Body of pancreas (tissue), 4 donors: ENCODE measurements around the gene DNAH3. TPM values are rescaled to one million over a fixed set of nuclear protein-coding genes. Genes with fewer than 3 reads are reported as not detected.
A peak's percentile ranks its signal among the peaks of the same experiment; 100 is the strongest.
"Not testable (repeated sequence)": the region's sequence is repeated elsewhere in the genome, so short reads cannot be mapped to it uniquely, and the experiment has no call there.

ENCODE experiments used
- ATAC-seq: fragments of 150-250 bp; one replicate; pipeline ENCODE4 v1.9.1; 2016
- DNase-seq, 4 donors: peaks; one replicate each; pipeline ENCODE4 v3.0.0-alpha.2; 2019
- H3K27ac ChIP-seq, 4 donors: fragments of 200-600 bp; sonication (generic); 1 replicate in 3 of 4; 2 replicates in 1 of 4; pipeline versions ENCODE4 v1.5.1 to v1.6.1; 2016 to 2019; ENCODE audit warnings: mild to moderate bottlenecking in 1 of 4, mixed read lengths in 1 of 4, moderate library complexity in 1 of 4
- H3K27me3 ChIP-seq, 2 donors: fragments of 200-600 bp; sonication (generic); one replicate each; pipeline ENCODE4 v1.6.0; 2016; ENCODE audit warnings: mild to moderate bottlenecking in 1 of 2
- H3K36me3 ChIP-seq, 2 donors: fragments of 200-600 bp; sonication (generic); replicated peaks in 1 of 2; 2 replicates each; pipeline ENCODE4 v1.5.1; 2016; ENCODE audit warnings: low read depth in 2 of 2; ENCODE audit not compliant: insufficient read depth in 1 of 2
- H3K4me1 ChIP-seq: fragments of 200-600 bp; sonication (generic); one replicate; pipeline ENCODE4 v1.6.0; 2016
- H3K4me3 ChIP-seq, 2 donors: fragments of 200-600 bp; sonication (generic); 1 replicate in 1 of 2; 2 replicates in 1 of 2; pipeline ENCODE4 v1.5.1; 2016 to 2019
- H3K9me3 ChIP-seq, 3 donors: fragments of 200-600 bp; sonication (generic); 1 replicate in 2 of 3; 2 replicates in 1 of 3; pipeline ENCODE4 v1.5.1; 2016
- POLR2A ChIP-seq, 3 donors: fragments of 450-650 bp; IDR thresholded peaks; one replicate each; pipeline ENCODE4 v1.6.1; 2016; ENCODE audit warnings: antibody characterized with exemption in 3 of 3, mild to moderate bottlenecking in 2 of 3
- WGBS, 2 donors: methylation state at CpG; one replicate each; pipeline ENCODE4 v1.1.5; 2017; 5-methylcytosine and 5-hydroxymethylcytosine counted together
- intact Hi-C: fragments of 100-400 bp; cut with DNase I; formaldehyde crosslinking; loops from one replicate; pipeline ENCODE4 v1.15.1; 2023
- total RNA-seq, 2 donors: library from RNA; depleted of rRNA; stranded (reverse); fragments of >200 nt; gene quantifications; one replicate each; pipeline ENCODE4 v1.1.0, GENCODE V29; 2016
- TF ChIP-seq, protein P1 (sequence below), 7 experiments: fragments of 450-650 bp in 4 of 7; fragments of 200-600 bp in 3 of 7; sonication (generic) in 3 of 7; IDR thresholded peaks; one replicate each; pipeline ENCODE4 v1.5.1; 2016 to 2019; ENCODE audit warnings: antibody characterized with exemption in 7 of 7

The DNAH3 gene
- total RNA-seq, 2 donors from 2014 or later, result not detected

DNA sequence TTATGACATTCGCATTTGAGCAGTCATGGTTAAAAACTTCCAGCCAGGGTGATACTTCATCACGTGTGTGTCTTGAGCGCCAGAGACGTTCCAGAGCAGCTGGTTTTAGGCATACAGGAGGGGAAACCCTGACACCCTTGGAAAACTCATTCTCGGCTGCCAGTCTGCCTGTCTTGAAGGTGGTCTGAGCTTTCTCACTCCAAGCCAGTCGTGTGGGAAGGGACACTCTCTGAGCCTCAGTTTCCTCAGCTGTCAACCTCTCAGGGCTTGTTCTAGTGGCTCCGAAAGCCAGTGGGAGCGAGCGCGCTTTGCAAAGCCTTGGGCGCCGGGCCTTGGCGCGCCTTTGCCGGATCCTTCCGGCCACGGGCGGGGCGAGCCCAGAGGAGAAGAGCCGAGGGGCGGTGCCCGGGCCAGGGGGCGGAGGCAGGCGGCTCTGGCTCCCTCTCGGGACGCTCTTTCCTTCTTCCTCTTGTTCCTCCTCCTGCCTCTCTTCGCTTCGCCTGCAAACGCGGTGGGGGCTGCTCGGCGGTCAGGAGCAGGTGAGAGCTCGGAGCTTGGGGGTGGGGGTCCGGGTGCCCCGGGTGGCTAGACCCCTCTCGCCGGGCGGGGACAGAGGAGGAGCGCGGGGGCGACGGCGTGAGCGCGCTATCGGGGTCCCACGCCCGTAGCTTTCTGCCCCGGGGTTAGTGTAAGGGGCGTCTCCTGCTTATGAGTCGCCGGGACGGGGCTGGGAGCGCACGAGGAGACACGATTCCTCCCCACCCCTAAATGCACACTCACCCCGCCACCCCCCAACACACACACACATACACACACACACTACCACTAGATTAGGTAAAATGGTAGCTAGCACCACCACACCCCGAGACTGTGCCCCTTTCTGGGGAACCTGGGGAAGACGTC, 7.8 kb upstream of the DNAH3 start, which contains the start of gene LDAF1:
TSS of gene LDAF1 (plus strand) at position 467 of the 903 bp plus-strand sequence. CDS start 2,509 bp downstream, outside the sequence.
- Histone ChIP-seq H3K4me3 (peak within 1 kb of the TSS; percentile 76 to 88), H3K9me3 (no peaks in the 10 kb centered on the region), H3K27me3 (no peaks in the 10 kb centered on the region), H3K36me3 (no peaks in the 10 kb centered on the region), H3K27ac (peak within 1 kb of the TSS; percentile 48 to 76 (median 62)), H3K4me1 (peaks cover 37% of the 10 kb centered on the region)
- peak; percentile 81 to 90 (median 85) for DNase-seq
- ATAC-seq, result peak; percentile 86
- peak; percentile 37 to 59 (median 58) for TF ChIP-seq POLR2A (IDR thresholded peaks at IDR 0.05)
- TF ChIP-seq, protein P1, sequence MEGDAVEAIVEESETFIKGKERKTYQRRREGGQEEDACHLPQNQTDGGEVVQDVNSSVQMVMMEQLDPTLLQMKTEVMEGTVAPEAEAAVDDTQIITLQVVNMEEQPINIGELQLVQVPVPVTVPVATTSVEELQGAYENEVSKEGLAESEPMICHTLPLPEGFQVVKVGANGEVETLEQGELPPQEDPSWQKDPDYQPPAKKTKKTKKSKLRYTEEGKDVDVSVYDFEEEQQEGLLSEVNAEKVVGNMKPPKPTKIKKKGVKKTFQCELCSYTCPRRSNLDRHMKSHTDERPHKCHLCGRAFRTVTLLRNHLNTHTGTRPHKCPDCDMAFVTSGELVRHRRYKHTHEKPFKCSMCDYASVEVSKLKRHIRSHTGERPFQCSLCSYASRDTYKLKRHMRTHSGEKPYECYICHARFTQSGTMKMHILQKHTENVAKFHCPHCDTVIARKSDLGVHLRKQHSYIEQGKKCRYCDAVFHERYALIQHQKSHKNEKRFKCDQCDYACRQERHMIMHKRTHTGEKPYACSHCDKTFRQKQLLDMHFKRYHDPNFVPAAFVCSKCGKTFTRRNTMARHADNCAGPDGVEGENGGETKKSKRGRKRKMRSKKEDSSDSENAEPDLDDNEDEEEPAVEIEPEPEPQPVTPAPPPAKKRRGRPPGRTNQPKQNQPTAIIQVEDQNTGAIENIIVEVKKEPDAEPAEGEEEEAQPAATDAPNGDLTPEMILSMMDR (IDR thresholded peaks at IDR 0.05), result no peak
- WGBS, 2 donors, result 1 to 2% methylated on average over 33 to 44 of the region's 59 CpGs
- intact Hi-C loops, result no loop called here

GRCh38 chr16:21157632-21158031, 7.0 kb upstream of the DNAH3 start:
- ATAC-seq, result no peak

GRCh38 chr16:21156767-21157467, 6.3 kb upstream of the DNAH3 start:
- intact Hi-C loops, result no loop called here
- DNase-seq (peak; percentile 39 to 48 (median 44)), ATAC-seq (peak; percentile 51)
- Histone ChIP-seq H3K4me3 (no peak overlapping the region), H3K36me3 (no peaks in the 10 kb centered on the region), H3K27me3 (no peaks in the 10 kb centered on the region), H3K9me3 (no peaks in the 10 kb centered on the region), H3K27ac (no peak overlapping the region), H3K4me1 (peaks cover 24% of the 10 kb centered on the region)
- TF ChIP-seq, protein P1 (IDR thresholded peaks at IDR 0.05), result peak; percentile 15 to 78 (median 71)
- TF ChIP-seq POLR2A (IDR thresholded peaks at IDR 0.05), result no peak
- 49 to 53% methylated on average over 6 of the region's 6 CpGs for WGBS, 2 donors

More at GRCh38 chr16:21157632-21158031, 7.0 kb upstream of the DNAH3 start:
- 51 to 59% methylated on average over 2 to 5 of the region's 5 CpGs for WGBS, 2 donors
- Histone ChIP-seq H3K4me3 (no peak overlapping the region), H3K27me3 (no peaks in the 10 kb centered on the region), H3K4me1 (peaks cover 29% of the 10 kb centered on the region), H3K9me3 (no peaks in the 10 kb centered on the region), H3K36me3 (no peaks in the 10 kb centered on the region), H3K27ac (peak overlapping the region in 1 of 4 donors; percentile 48)
- no peak for DNase-seq
- no peak for TF ChIP-seq POLR2A (IDR thresholded peaks at IDR 0.05)
- TF ChIP-seq, protein P1 (IDR thresholded peaks at IDR 0.05), result no peak
- intact Hi-C loops, result no loop called here

- peaks cover 24% of the 10 kb centered on the region for H3K4me1 ChIP-seq
- H3K36me3 ChIP-seq, H3K9me3 ChIP-seq, ATAC-seq, H3K4me3 ChIP-seq, intact Hi-C loops, H3K27ac ChIP-seq, H3K27me3 ChIP-seq, DNase-seq: not testable (repeated sequence)
- 40 to 56% methylated on average over 1 of the region's 1 CpG for WGBS, 2 donors
Observed at GRCh38 chr16:21156011-21156410, 5.4 kb upstream of the DNAH3 start.

DNA sequence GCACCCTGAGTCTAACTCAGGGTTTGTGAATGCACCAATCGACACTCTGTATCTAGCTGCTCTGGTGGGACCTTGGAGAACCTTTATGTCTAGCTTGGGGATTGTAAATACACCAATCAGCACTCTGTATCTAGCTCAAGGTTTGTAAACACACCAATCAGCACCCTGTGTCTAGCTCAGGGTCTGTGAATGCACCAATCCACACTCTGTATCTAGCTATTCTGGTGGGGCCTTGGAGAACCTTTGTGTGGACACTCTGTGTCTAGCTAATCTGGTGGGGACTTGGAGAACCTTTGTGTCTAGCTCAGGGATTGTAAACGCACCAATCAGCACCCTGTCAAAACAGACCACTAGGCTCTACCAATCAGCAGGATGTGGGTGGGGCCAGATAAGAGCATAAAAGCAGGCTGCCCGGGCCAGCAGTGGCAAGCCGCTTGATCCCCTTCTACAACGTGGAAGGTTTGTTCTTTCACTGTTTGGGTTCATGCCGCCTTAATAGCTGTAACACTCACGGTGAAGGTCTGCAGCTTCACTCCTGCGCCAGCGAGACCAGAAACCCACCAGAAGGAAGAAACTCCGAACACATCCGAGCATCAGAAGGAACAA, 2.6 kb upstream of the DNAH3 start:
- DNase-seq, ATAC-seq, H3K4me3 ChIP-seq, H3K36me3 ChIP-seq, H3K27me3 ChIP-seq, intact Hi-C loops, H3K9me3 ChIP-seq, H3K27ac ChIP-seq: not testable (repeated sequence)
- WGBS, 2 donors, result 75 to 76% methylated on average over 11 of the region's 11 CpGs
- H3K4me1 ChIP-seq, result peaks cover 17% of the 10 kb centered on the region

DNA sequence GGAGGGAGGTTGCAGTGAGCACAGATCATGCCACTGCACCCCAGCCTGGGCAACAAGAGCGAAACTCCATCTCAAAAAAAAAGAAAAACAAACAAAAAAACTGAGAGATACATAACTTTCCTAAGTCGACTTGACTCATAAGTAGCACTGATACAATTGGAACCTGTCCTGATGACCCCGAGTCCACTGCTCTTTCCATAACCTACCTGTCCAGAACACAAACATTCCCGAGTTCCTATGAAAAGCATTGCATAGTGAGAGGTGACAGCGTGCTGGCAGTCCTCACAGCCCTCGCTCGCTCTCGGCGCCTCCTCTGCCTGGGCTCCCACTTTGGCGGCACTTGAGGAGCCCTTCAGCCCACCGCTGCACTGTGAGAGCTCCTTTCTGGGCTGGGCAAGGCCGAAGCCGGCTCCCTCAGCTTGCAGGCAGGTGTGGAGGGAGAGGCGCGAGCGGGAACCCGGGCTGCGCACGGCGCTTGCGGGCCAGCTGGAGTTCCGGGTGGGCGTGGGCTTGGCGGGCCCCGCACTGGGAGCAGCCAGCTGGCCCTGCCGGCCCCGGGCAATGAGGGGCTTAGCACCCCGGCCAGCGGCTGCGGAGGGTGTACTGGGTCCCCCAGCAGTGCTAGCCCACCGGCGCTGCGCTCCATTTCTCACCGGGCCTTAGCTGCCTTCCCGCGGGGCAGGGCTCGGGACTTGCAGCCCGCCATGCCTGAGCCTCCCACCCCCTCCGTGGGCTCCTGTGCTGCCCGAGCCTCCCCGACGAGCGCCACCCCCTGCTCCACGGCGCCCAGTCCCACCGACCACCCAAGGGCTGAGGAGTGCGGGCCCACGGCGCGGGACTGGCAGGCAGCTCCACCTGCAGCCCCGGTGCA, 1.7 kb upstream of the DNAH3 start:
- H3K27me3 ChIP-seq, H3K27ac ChIP-seq, intact Hi-C loops, H3K36me3 ChIP-seq, H3K4me3 ChIP-seq, H3K9me3 ChIP-seq, DNase-seq, H3K4me1 ChIP-seq, ATAC-seq: not testable (repeated sequence)
- WGBS, 2 donors, result 60 to 76% methylated on average over 5 to 51 of the region's 51 CpGs
